Measurements from ENCODE around the gene CASP9.

GRCh38 chr1:15507278-15507677, 16.7 kb downstream of the CASP9 start:
- TF ChIP-seq CTCF (IDR thresholded peaks at IDR 0.05; ENCODE audit: insufficient read depth, low read length) (no peak), POLR2AphosphoS5 (IDR thresholded peaks at IDR 0.05; ENCODE audit: low read depth) (no peak), GABPA (IDR thresholded peaks at IDR 0.05; ENCODE audit: low read depth) (no peak)

Measured in HL-60 (cell line).